Measurements from ENCODE around the gene LIN9.

DNA sequence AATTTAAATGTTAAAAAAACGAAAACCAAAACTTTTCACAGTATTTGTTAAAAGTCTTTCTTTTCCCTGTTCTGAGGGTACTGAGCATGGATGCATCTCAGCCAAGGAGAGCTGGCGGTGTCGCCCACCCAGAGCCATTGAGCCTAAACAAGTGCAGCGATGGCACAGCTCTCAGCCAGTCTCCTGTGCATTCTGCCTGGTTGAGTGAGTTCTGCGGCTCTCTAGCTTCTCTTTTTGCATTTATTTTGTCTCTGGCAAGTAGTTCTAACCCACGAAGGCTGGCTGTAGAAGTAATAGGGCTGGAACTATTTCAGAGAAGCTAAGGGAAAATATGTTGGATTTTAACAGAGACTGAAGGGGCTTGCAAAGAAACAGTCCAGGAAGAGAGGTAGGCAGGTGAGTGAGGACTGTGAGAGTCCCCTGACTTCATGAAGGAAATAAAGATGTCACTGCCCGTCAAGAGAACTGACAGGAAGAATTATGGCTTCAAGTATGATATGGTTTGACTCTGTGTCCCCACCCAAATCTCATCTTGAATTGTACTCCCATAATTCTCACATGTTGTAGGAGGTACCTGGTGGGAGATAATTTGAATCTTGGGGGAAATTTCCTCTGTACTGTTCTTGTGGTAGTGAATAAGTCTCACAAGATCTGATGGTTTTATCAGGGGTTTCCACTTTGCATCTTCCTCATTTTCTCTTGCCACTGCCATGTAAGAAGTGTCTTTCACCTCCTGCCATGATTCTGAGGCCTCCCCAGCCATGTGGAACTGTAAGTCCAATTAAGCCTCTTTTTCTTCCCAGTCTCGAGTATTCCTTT, 35.7 kb upstream of the LIN9 start:
- TF ChIP-seq, protein P1, sequence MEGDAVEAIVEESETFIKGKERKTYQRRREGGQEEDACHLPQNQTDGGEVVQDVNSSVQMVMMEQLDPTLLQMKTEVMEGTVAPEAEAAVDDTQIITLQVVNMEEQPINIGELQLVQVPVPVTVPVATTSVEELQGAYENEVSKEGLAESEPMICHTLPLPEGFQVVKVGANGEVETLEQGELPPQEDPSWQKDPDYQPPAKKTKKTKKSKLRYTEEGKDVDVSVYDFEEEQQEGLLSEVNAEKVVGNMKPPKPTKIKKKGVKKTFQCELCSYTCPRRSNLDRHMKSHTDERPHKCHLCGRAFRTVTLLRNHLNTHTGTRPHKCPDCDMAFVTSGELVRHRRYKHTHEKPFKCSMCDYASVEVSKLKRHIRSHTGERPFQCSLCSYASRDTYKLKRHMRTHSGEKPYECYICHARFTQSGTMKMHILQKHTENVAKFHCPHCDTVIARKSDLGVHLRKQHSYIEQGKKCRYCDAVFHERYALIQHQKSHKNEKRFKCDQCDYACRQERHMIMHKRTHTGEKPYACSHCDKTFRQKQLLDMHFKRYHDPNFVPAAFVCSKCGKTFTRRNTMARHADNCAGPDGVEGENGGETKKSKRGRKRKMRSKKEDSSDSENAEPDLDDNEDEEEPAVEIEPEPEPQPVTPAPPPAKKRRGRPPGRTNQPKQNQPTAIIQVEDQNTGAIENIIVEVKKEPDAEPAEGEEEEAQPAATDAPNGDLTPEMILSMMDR (IDR thresholded peaks at IDR 0.05), result no peak
- no peak for TF ChIP-seq POLR2A (IDR thresholded peaks at IDR 0.05)
